H9 (cell line): Measurements from ENCODE around the gene CCDC7. TPM values are rescaled to one million over a fixed set of nuclear protein-coding genes. Genes with fewer than 3 reads are reported as not detected.

Experiments
- DNase-seq: peaks from one replicate; pipeline ENCODE4 v3.0.0-alpha.2; 2017
- H2AFZ ChIP-seq: one replicate; pipeline ENCODE4 v1.6.1; 2013; ENCODE audit warnings: mild to moderate bottlenecking, low read length, control low read depth, moderate library complexity
- H2AK5ac ChIP-seq: 2 replicates; pipeline ENCODE4 v1.6.1; 2013; ENCODE audit warnings: low read length, control low read depth, mixed read lengths; ENCODE audit not compliant: insufficient read length
- H2BK120ac ChIP-seq: one replicate; pipeline ENCODE4 v1.6.1; 2013; ENCODE audit warnings: low read depth, mild to moderate bottlenecking, low read length, control low read depth, inconsistent platforms; ENCODE audit not compliant: poor library complexity, severe bottlenecking
- H2BK12ac ChIP-seq: 2 replicates; pipeline ENCODE4 v1.6.1; 2013; ENCODE audit warnings: low read length, control low read depth, mixed read lengths, low read depth; ENCODE audit not compliant: insufficient read length
- H2BK15ac ChIP-seq: 2 replicates; pipeline ENCODE4 v1.6.1; 2013; ENCODE audit warnings: low read depth, low read length, control low read depth
- H2BK20ac ChIP-seq: one replicate; pipeline ENCODE4 v1.6.1; 2013; ENCODE audit warnings: low read depth, mild to moderate bottlenecking, low read length, control low read depth, inconsistent platforms; ENCODE audit not compliant: poor library complexity, severe bottlenecking
- H2BK5ac ChIP-seq: 2 replicates; pipeline ENCODE4 v1.6.1; 2013; ENCODE audit warnings: low read length, control low read depth, mixed read lengths; ENCODE audit not compliant: insufficient read length
- H3K14ac ChIP-seq: 2 replicates; pipeline ENCODE4 v1.6.1; 2013; ENCODE audit warnings: low read length, control low read depth; ENCODE audit not compliant: insufficient read depth
- H3K18ac ChIP-seq: 2 replicates; pipeline ENCODE4 v1.6.1; 2013; ENCODE audit warnings: low read depth, mild to moderate bottlenecking, mixed read lengths, low read length, control low read depth; ENCODE audit not compliant: insufficient read length
- H3K23ac ChIP-seq: 2 replicates; pipeline ENCODE4 v1.6.1; 2013; ENCODE audit warnings: low read length, control low read depth, mixed read lengths, low read depth; ENCODE audit not compliant: insufficient read length
- H3K23me2 ChIP-seq: 2 replicates; pipeline ENCODE4 v1.6.1; 2013; ENCODE audit warnings: low read depth, mild to moderate bottlenecking, mixed read lengths, low read length, control low read depth; ENCODE audit not compliant: insufficient read length, poor library complexity, severe bottlenecking
- H3K27ac ChIP-seq: 2 replicates; pipeline ENCODE4 v1.5.1; 2013; ENCODE audit warnings: low read length, control low read depth, mixed read lengths, low read depth; ENCODE audit not compliant: insufficient read length
- H3K27me3 ChIP-seq: 2 replicates; pipeline ENCODE4 v1.6.1; 2013; ENCODE audit warnings: low read length, control low read depth, inconsistent platforms; ENCODE audit not compliant: insufficient read depth
- H3K4ac ChIP-seq: 2 replicates; pipeline ENCODE4 v1.6.1; 2013; ENCODE audit warnings: low read depth, mild to moderate bottlenecking, control low read depth, inconsistent platforms, low read length, moderate library complexity
- H3K4me1 ChIP-seq: 2 replicates; pipeline ENCODE4 v1.6.1; 2013; ENCODE audit warnings: low read length, control low read depth, inconsistent platforms; ENCODE audit not compliant: insufficient read depth
- H3K4me2 ChIP-seq: 2 replicates; pipeline ENCODE4 v1.6.1; 2013; ENCODE audit warnings: low read length, control low read depth, mixed read lengths; ENCODE audit not compliant: insufficient read length, insufficient read depth
- H3K56ac ChIP-seq: 2 replicates; pipeline ENCODE4 v1.6.1; 2013; ENCODE audit warnings: low read depth, mild to moderate bottlenecking, mixed read lengths, low read length, control low read depth; ENCODE audit not compliant: insufficient read length
- H3K79me1 ChIP-seq: 2 replicates; pipeline ENCODE4 v1.6.1; 2013; ENCODE audit warnings: low read depth, mild to moderate bottlenecking, moderate library complexity, low read length, control low read depth, inconsistent platforms; ENCODE audit not compliant: insufficient read depth, poor library complexity, severe bottlenecking
- H3K79me2 ChIP-seq: 2 replicates; pipeline ENCODE4 v1.6.1; 2013; ENCODE audit warnings: low read length, control low read depth, inconsistent platforms; ENCODE audit not compliant: insufficient read depth
- H3K9ac ChIP-seq: 2 replicates; pipeline ENCODE4 v1.6.1; 2013; ENCODE audit warnings: low read length, control low read depth, mixed read lengths; ENCODE audit not compliant: insufficient read length; ENCODE audit errors: extremely low read depth
- H3K9me3 ChIP-seq: one replicate; pipeline ENCODE4 v1.6.1; 2013; ENCODE audit warnings: low read depth, low read length, inconsistent platforms; ENCODE audit not compliant: control insufficient read depth
- H3T11ph ChIP-seq: one replicate; pipeline ENCODE4 v1.6.1; 2013; ENCODE audit warnings: mild to moderate bottlenecking, low read length, control low read depth, inconsistent platforms
- H4K20me1 ChIP-seq: one replicate; pipeline ENCODE4 v1.6.1; 2013; ENCODE audit not compliant: control insufficient read depth, insufficient read length, insufficient read depth
- H4K5ac ChIP-seq: 2 replicates; pipeline ENCODE4 v1.6.1; 2013; ENCODE audit warnings: low read depth, mild to moderate bottlenecking, mixed read lengths, low read length, control low read depth; ENCODE audit not compliant: insufficient read length
- H4K8ac ChIP-seq: replicated peaks from 2 replicates; pipeline ENCODE4 v1.6.1; 2013; ENCODE audit warnings: low read length, control low read depth, mixed read lengths, low read depth; ENCODE audit not compliant: insufficient read length
- H4K91ac ChIP-seq: 2 replicates; pipeline ENCODE4 v1.6.1; 2013; ENCODE audit warnings: low read depth, mild to moderate bottlenecking, moderate library complexity, mixed read lengths, low read length, control low read depth; ENCODE audit not compliant: insufficient read length
- H3K27ac Mint-ChIP-seq, 3 experiments: 2 replicates in 2 of 3; 3 replicates in 1 of 3; pipeline ENCODE4 v1.8.0; 2020 to 2021; ENCODE audit warnings: mixed read lengths in 3 of 3, mild to moderate bottlenecking in 1 of 3, moderate library complexity in 1 of 3
- H3K27me3 Mint-ChIP-seq: 2 replicates; pipeline ENCODE4 v1.8.0; 2021; ENCODE audit warnings: low read depth, mild to moderate bottlenecking, moderate library complexity, mixed read lengths
- H3K36me3 Mint-ChIP-seq, 3 experiments: 2 replicates in 2 of 3; 3 replicates in 1 of 3; pipeline ENCODE4 v1.8.0; 2020 to 2021; ENCODE audit warnings: low read depth in 3 of 3, mixed read lengths in 3 of 3; ENCODE audit not compliant: insufficient read depth in 1 of 3
- H3K4me1 Mint-ChIP-seq, 2 experiments: 2 replicates each; pipeline ENCODE4 v1.8.0; 2020; ENCODE audit warnings: mixed read lengths in 2 of 2
- H3K4me3 Mint-ChIP-seq, 2 experiments: 2 replicates in 1 of 2; 3 replicates in 1 of 2; pipeline ENCODE4 v1.8.0; 2020 to 2021; ENCODE audit warnings: mild to moderate bottlenecking in 2 of 2, mixed read lengths in 2 of 2, moderate library complexity in 1 of 2
- H3K9me3 Mint-ChIP-seq, 2 experiments: 2 replicates in 1 of 2; 3 replicates in 1 of 2; pipeline ENCODE4 v1.8.0; 2020; ENCODE audit warnings: mild to moderate bottlenecking in 2 of 2, mixed read lengths in 2 of 2, moderate library complexity in 1 of 2
- CTCF ChIP-seq: fragments of 200-600 bp; sonication (generic); conservative IDR thresholded peaks from 3 replicates; pipeline ENCODE4 v1.8.0; 2021; ENCODE audit warnings: antibody characterized with exemption, mild to moderate bottlenecking
- WGBS: extraction: QIAGEN DNeasy Blood & Tissue Kit; methylation state at CpG from one replicate; pipeline ENCODE4 v1.1.7; 2013; ENCODE audit warnings: missing lambda C conversion rate, low lambda C conversion rate, mixed read lengths; ENCODE audit not compliant: insufficient read length; ENCODE audit errors: extremely low coverage; 5-methylcytosine and 5-hydroxymethylcytosine counted together
- total RNA-seq: library from RNA; stranded (reverse); gene quantifications from 2 replicates; pipeline ENCODE4 v1.2.1, GENCODE V29; 2021

Gene CCDC7
- total RNA-seq, 1 experiment from 2014 or later, result 1.6 TPM

- no peak overlapping the region for H3K14ac ChIP-seq
- H3T11ph ChIP-seq, result no peak overlapping the region
- no peaks in the 10 kb centered on the region for H3K79me1 ChIP-seq
- H3K4ac ChIP-seq, result no peak overlapping the region
- Mint-ChIP-seq H3K27me3 (no peaks in the 10 kb centered on the region; the same call in 1 of the 2 replicates), H3K4me1 (peaks cover 2 to 3% of the 10 kb centered on the region in 2 experiments; a peak in 2 of 4 replicates), H3K27ac (no peak overlapping the region), H3K9me3 (no peaks in the 10 kb centered on the region), H3K36me3 (no peaks in the 10 kb centered on the region), H3K4me3 (no peak overlapping the region)
- H3K9ac ChIP-seq, result no peak overlapping the region
- H4K91ac ChIP-seq, result no peak overlapping the region
- H2BK5ac ChIP-seq, result no peak overlapping the region
- H3K4me2 ChIP-seq, result no peak overlapping the region
- H3K23me2 ChIP-seq, result no peaks in the 10 kb centered on the region
- H3K27me3 ChIP-seq, result no peaks in the 10 kb centered on the region
- no peak overlapping the region for H4K8ac ChIP-seq
- H2BK15ac ChIP-seq, result no peak overlapping the region
- no peaks in the 10 kb centered on the region for H3K9me3 ChIP-seq
- H3K79me2 ChIP-seq, result no peaks in the 10 kb centered on the region
- H2AK5ac ChIP-seq, result no peak overlapping the region
- WGBS, result no CpG with 5 or more reads among the region's 4 CpGs
- no peak overlapping the region for H4K5ac ChIP-seq
- H2AFZ ChIP-seq, result no peak overlapping the region
- H2BK20ac ChIP-seq, result no peak overlapping the region
- H3K4me1 ChIP-seq, result no peaks in the 10 kb centered on the region
- no peak for TF ChIP-seq CTCF
- H3K23ac ChIP-seq, result no peak overlapping the region
- H3K56ac ChIP-seq, result no peak overlapping the region
- DNase-seq, result no peak
- H3K27ac ChIP-seq, result no peak overlapping the region
- no peak overlapping the region for H2BK12ac ChIP-seq
- H3K18ac ChIP-seq, result no peak overlapping the region
- no peaks in the 10 kb centered on the region for H4K20me1 ChIP-seq
- no peak overlapping the region for H2BK120ac ChIP-seq
Measured at GRCh38 chr10:32846974-32847373, 401.0 kb downstream of the CCDC7 start.
